Spleen (tissue), 11 donors: Measurements from ENCODE around the gene TUT1. TPM values are rescaled to one million over a fixed set of nuclear protein-coding genes. Genes with fewer than 3 reads are reported as not detected.

Experiments used
- DNase-seq: peaks from one replicate; pipeline ENCODE4 v3.0.0-alpha.2; 2020
- H3K27ac ChIP-seq, 8 donors: fragments of 200-600 bp; sonication (generic) in 7 of 8; 1 replicate in 4 of 8; 2 replicates in 4 of 8; pipeline versions ENCODE4 v1.5.0 to v1.8.0; 2016 to 2021; ENCODE audit warnings: inconsistent platforms in 4 of 8, mild to moderate bottlenecking in 4 of 8, moderate library complexity in 1 of 8
- H3K27me3 ChIP-seq, 7 donors: fragments of 200-600 bp; sonication (generic) in 6 of 7; replicated peaks in 1 of 7; 1 replicate in 4 of 7; 2 replicates in 3 of 7; pipeline versions ENCODE4 v1.5.0 to v1.8.0; 2016 to 2021; ENCODE audit warnings: inconsistent platforms in 3 of 7, mild to moderate bottlenecking in 1 of 7
- H3K36me3 ChIP-seq, 6 donors: fragments of 200-600 bp; sonication (generic) in 5 of 6; 1 replicate in 4 of 6; 2 replicates in 2 of 6; pipeline versions ENCODE4 v1.5.0 to v1.8.0; 2016 to 2021; ENCODE audit warnings: inconsistent platforms in 2 of 6
- H3K4me1 ChIP-seq, 6 donors: fragments of 200-600 bp; sonication (generic) in 5 of 6; 1 replicate in 3 of 6; 2 replicates in 3 of 6; pipeline versions ENCODE4 v1.5.0 to v1.8.0; 2016 to 2021; ENCODE audit warnings: inconsistent platforms in 3 of 6
- H3K4me3 ChIP-seq, 8 donors: fragments of 200-600 bp; sonication (generic) in 7 of 8; 1 replicate in 4 of 8; 2 replicates in 4 of 8; pipeline versions ENCODE4 v1.5.0 to v1.8.0; 2016 to 2021; ENCODE audit warnings: inconsistent platforms in 4 of 8, mild to moderate bottlenecking in 4 of 8, moderate library complexity in 2 of 8
- H3K9me3 ChIP-seq, 8 donors: fragments of 200-600 bp; sonication (generic) in 7 of 8; 1 replicate in 4 of 8; 2 replicates in 4 of 8; pipeline versions ENCODE4 v1.5.0 to v1.8.0; 2016 to 2021; ENCODE audit warnings: inconsistent platforms in 4 of 8
- CTCF ChIP-seq, 11 experiments: fragments of 200-600 bp in 7 of 11; fragments of 450-650 bp in 4 of 11; sonication (generic) in 4 of 11; IDR thresholded peaks in 8 of 11; conservative IDR thresholded peaks in 3 of 11; 1 replicate in 7 of 11; 2 replicates in 4 of 11; pipeline versions ENCODE4 v1.4.0 to v1.8.0; 2016 to 2021; ENCODE audit warnings: antibody characterized with exemption in 11 of 11, inconsistent platforms in 4 of 11, mild to moderate bottlenecking in 1 of 11
- POLR2A ChIP-seq, 3 donors: fragments of 450-650 bp; IDR thresholded peaks; one replicate each; pipeline ENCODE4 v1.5.1; 2017; ENCODE audit warnings: antibody characterized with exemption in 3 of 3, mild to moderate bottlenecking in 1 of 3
- POLR2AphosphoS5 ChIP-seq, 3 donors: sonication (generic); formaldehyde crosslinking; IDR thresholded peaks; one replicate each; pipeline ENCODE4 v1.5.1; 2017; ENCODE audit warnings: antibody characterized with exemption in 3 of 3
- WGBS, 5 donors: extraction: QIAGEN DNeasy Blood & Tissue Kit in 3 of 5; methylation state at CpG; one replicate each; pipeline versions ENCODE4 v1.1.5 to v1.1.7; 2013 to 2018; 5-methylcytosine and 5-hydroxymethylcytosine counted together
- intact Hi-C: fragments of 100-400 bp; cut with DNase I; formaldehyde crosslinking; loops from one replicate; pipeline ENCODE4 v1.15.0; 2023; ENCODE audit warnings: low total_unique reads
- polyA plus RNA-seq, 3 donors: library from polyadenylated mRNA; stranded (reverse); fragments of 200-250 nt; gene quantifications; one replicate each; pipeline ENCODE4 v1.2.1, GENCODE V29; 2013
- total RNA-seq, 7 donors: library from RNA; depleted of rRNA in 3 of 7; stranded (reverse); fragments of >200 nt in 3 of 7; fragmentation: NEBNext Ultra II Directional in 4 of 7; extraction: Animal tissue kit (Norgen Biotek cat#: 25700) in 4 of 7; gene quantifications; one replicate each; pipeline versions ENCODE4 v1.1.0 to v1.2.1, GENCODE V29; 2016 to 2021
- donor health status: healthy with polysubstance abuse.
- donor health status: DM: no; HTN: no; CAD: no; lungs with moderate emphysema.
- donor health status: DM: no; HTN: no; CAD: no.
- donor health status: Bipolar disorder and iron deficiency.
- donor health status: healthy.
- donor health status: DM: no; HTN: no; CAD: no.
- donor health status: DM: yes; HTN: yes; CAD: no.

TUT1 gene
- total and polyA plus RNA-seq, 10 donors, result 14.4 to 30.9 (median 18.5) TPM

- peaks cover 0 to 3% (median 0%) of the 10 kb centered on the region in 7 donors for H3K27me3 ChIP-seq
- H3K4me3 ChIP-seq, result peak overlapping the region in 4 of 8 donors; percentile 3 to 98 (median 12)
- peaks cover 0 to 23% (median 13%) of the 10 kb centered on the region in 6 donors for H3K36me3 ChIP-seq
- H3K4me1 ChIP-seq, result peaks cover 55 to 85% (median 77%) of the 10 kb centered on the region in 6 donors
- intact Hi-C loops, result no loop called here
- H3K27ac ChIP-seq, result peak overlapping the region in 6 of 8 donors; percentile 61 to 94 (median 92)
- TF ChIP-seq POLR2AphosphoS5 (IDR thresholded peaks at IDR 0.05), result peak in 2 of 3 donors; percentile 22 to 30
- TF ChIP-seq CTCF (IDR thresholded peaks at IDR 0.05 in 8 of 11, conservative IDR thresholded peaks at IDR 0.05 in 3 of 11), result no peak
- WGBS, 5 donors, result 33 to 60% (median 52%) methylated on average over 7 to 13 of the region's 13 CpGs
- no peak for DNase-seq
- no peaks in the 10 kb centered on the region for H3K9me3 ChIP-seq
Observed at GRCh38 chr11:62539238-62539925, 51.9 kb downstream of the TUT1 start.

- peak overlapping the region in 3 of 8 donors; percentile 3 to 98 (median 12) for H3K4me3 ChIP-seq
- H3K27me3 ChIP-seq, result no peaks in the 10 kb centered on the region
- no peak for DNase-seq
- TF ChIP-seq CTCF (IDR thresholded peaks at IDR 0.05 in 8 of 11, conservative IDR thresholded peaks at IDR 0.05 in 3 of 11) (no peak), POLR2A (IDR thresholded peaks at IDR 0.05) (no peak), POLR2AphosphoS5 (IDR thresholded peaks at IDR 0.05) (no peak)
- H3K4me1 ChIP-seq, result peaks cover 54 to 78% (median 69%) of the 10 kb centered on the region in 6 donors
- H3K9me3 ChIP-seq, result no peaks in the 10 kb centered on the region
- intact Hi-C loops, result no loop called here
- H3K27ac ChIP-seq, result peak overlapping the region in 5 of 8 donors; percentile 61 to 94 (median 93)
- 63 to 93% (median 79%) methylated on average over 11 to 19 of the region's 19 CpGs for WGBS, 5 donors
- peaks cover 0 to 31% (median 20%) of the 10 kb centered on the region in 6 donors for H3K36me3 ChIP-seq
Observed at GRCh38 chr11:62538470-62539237, 52.7 kb downstream of the TUT1 start.

GRCh38 chr11:62536301-62536957 lies 54.9 kb downstream of the TUT1 start:
- H3K36me3 ChIP-seq, result peaks cover 0 to 53% (median 40%) of the 10 kb centered on the region in 6 donors
- no peak overlapping the region for H3K4me3 ChIP-seq
- no peak for DNase-seq
- intact Hi-C loops, result no loop called here
- 66 to 87% (median 73%) methylated on average over 20 to 21 of the region's 21 CpGs for WGBS, 5 donors
- H3K9me3 ChIP-seq, result no peaks in the 10 kb centered on the region
- H3K4me1 ChIP-seq, result peaks cover 33 to 55% (median 47%) of the 10 kb centered on the region in 6 donors
- TF ChIP-seq POLR2A (IDR thresholded peaks at IDR 0.05) (no peak), CTCF (IDR thresholded peaks at IDR 0.05 in 8 of 11, conservative IDR thresholded peaks at IDR 0.05 in 3 of 11) (no peak), POLR2AphosphoS5 (IDR thresholded peaks at IDR 0.05) (no peak)
- no peaks in the 10 kb centered on the region for H3K27me3 ChIP-seq
- H3K27ac ChIP-seq, result peak overlapping the region in 3 of 8 donors; percentile 13 to 40 (median 31)
